ENCODE results near the gene KRT15. TPM values are rescaled to one million over a fixed set of nuclear protein-coding genes. Genes with fewer than 3 reads are reported as not detected.

The KRT15 gene
- polyA plus RNA-seq, 3 donors = 0.03 TPM; not detected in 2

DNA sequence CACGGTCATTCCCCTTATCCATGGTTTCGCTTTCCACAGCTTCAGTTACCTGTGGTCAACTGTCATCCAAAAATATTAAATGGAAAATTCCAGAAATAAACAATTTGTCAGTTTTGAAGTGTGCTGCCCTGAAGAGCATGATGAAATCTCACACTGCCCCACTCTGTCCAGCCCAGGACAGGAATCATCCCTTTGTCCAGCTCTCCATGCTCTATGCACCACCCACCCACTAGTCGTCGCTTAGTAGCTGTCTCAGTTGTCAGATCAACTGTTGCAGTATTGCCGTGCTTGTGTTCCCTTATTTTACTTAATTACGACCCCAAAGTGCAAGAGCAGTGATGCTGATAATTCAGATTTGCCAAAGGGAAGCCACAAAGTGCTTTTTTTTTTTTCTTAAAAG, 42.9 kb upstream of the KRT15 start:
- no peak overlapping the region for H3K4me3 Mint-ChIP-seq
- peaks cover 7 to 25% (median 11%) of the 10 kb centered on the region in 3 donors for H3K27me3 Mint-ChIP-seq (ENCODE audit: low read depth in 3 of 3)
- Histone ChIP-seq H3K27ac (ENCODE audit: low read depth in 1 of 2, low read length in 2 of 2) (no peak overlapping the region), H3K9ac (ENCODE audit: insufficient read depth, low read length, poor library complexity, severe bottlenecking) (no peak overlapping the region), H3K4me2 (replicated peaks; ENCODE audit: extremely low read depth, low read length, poor library complexity, severe bottlenecking) (no peak overlapping the region), H4K20me1 (ENCODE audit: insufficient read depth, low read length) (no peaks in the 10 kb centered on the region), H3K79me2 (ENCODE audit: insufficient read depth, low read length) (no peaks in the 10 kb centered on the region), H3K4me3 (replicated peaks in 1 of 3; ENCODE audit: low read depth in 2 of 3, low read length in 3 of 3) (no peak overlapping the region), H3K9me3 (replicated peaks in 1 of 2; ENCODE audit: control insufficient read depth in 1 of 2, insufficient read depth in 1 of 2, low read length in 2 of 2) (no peaks in the 10 kb centered on the region), H3K27me3 (ENCODE audit: control insufficient read depth in 2 of 2, insufficient read depth in 2 of 2, low read length in 2 of 2) (peaks cover 0 to 2% of the 10 kb centered on the region in 2 donors), H2AFZ (ENCODE audit: insufficient read depth, low read depth, low read length, poor library complexity, severe bottlenecking) (no peak overlapping the region), H3K4me1 (ENCODE audit: control insufficient read depth in 1 of 2, insufficient read depth in 2 of 2, low read length in 2 of 2) (no peaks in the 10 kb centered on the region), H3K36me3 (replicated peaks in 1 of 2; ENCODE audit: control insufficient read depth in 1 of 2, insufficient read depth in 2 of 2, low read length in 2 of 2) (no peaks in the 10 kb centered on the region)
- H3K36me3 Mint-ChIP-seq = no peaks in the 10 kb centered on the region
- H3K4me1 Mint-ChIP-seq = no peaks in the 10 kb centered on the region
- TF ChIP-seq, protein P1, sequence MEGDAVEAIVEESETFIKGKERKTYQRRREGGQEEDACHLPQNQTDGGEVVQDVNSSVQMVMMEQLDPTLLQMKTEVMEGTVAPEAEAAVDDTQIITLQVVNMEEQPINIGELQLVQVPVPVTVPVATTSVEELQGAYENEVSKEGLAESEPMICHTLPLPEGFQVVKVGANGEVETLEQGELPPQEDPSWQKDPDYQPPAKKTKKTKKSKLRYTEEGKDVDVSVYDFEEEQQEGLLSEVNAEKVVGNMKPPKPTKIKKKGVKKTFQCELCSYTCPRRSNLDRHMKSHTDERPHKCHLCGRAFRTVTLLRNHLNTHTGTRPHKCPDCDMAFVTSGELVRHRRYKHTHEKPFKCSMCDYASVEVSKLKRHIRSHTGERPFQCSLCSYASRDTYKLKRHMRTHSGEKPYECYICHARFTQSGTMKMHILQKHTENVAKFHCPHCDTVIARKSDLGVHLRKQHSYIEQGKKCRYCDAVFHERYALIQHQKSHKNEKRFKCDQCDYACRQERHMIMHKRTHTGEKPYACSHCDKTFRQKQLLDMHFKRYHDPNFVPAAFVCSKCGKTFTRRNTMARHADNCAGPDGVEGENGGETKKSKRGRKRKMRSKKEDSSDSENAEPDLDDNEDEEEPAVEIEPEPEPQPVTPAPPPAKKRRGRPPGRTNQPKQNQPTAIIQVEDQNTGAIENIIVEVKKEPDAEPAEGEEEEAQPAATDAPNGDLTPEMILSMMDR (IDR thresholded peaks at IDR 0.05) = no peak
- WGBS (ENCODE audit: insufficient coverage) = 76% methylated on average over 4 of the region's 6 CpGs
- DNase-seq = no peak
- H3K9me3 Mint-ChIP-seq = peaks cover 0 to 7% (median 0%) of the 10 kb centered on the region in 7 donors
- intact Hi-C loops (cut with micrococcal nuclease) = no loop called here
- no peak overlapping the region for H3K27ac Mint-ChIP-seq

DNA sequence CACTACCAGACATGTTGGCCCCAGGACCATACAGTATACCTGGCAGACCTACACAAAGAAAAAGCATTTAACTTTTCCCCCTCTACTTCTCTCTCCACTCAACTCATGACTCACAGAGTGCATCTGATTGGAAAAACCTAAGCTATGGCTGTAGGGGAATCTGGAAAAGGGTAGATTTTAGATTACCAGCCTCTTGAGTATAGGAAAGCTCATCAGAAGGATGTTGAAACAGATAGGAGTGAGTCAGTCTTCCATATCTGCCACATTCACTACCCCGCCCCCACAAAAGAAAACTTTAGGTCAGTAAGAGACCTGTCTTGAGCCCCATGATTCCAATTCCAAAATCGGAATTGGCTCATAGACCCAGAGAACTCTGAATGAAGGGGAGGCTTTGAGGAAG, 40.9 kb upstream of the KRT15 start:
- no peaks in the 10 kb centered on the region for H3K9me3 ChIP-seq (replicated peaks in 1 of 2; ENCODE audit: control insufficient read depth in 1 of 2, insufficient read depth in 1 of 2, low read length in 2 of 2)
- Mint-ChIP-seq H3K36me3 (no peaks in the 10 kb centered on the region), H3K27me3 (ENCODE audit: low read depth in 3 of 3) (peaks cover 7 to 23% (median 11%) of the 10 kb centered on the region in 3 donors), H3K4me1 (no peaks in the 10 kb centered on the region), H3K9me3 (no peaks in the 10 kb centered on the region), H3K27ac (no peak overlapping the region), H3K4me3 (no peak overlapping the region)
- no peak overlapping the region for H3K27ac ChIP-seq (ENCODE audit: low read depth in 1 of 2, low read length in 2 of 2)
- TF ChIP-seq, protein P1 (IDR thresholded peaks at IDR 0.05) = no peak
- no peaks in the 10 kb centered on the region for H3K79me2 ChIP-seq (ENCODE audit: insufficient read depth, low read length)
- intact Hi-C loops (cut with micrococcal nuclease) = no loop called here
- H3K36me3 ChIP-seq (replicated peaks in 1 of 2; ENCODE audit: control insufficient read depth in 1 of 2, insufficient read depth in 2 of 2, low read length in 2 of 2) = no peaks in the 10 kb centered on the region
- no peak overlapping the region for H3K9ac ChIP-seq (ENCODE audit: insufficient read depth, low read length, poor library complexity, severe bottlenecking)
- no peak for DNase-seq
- no CpG with 5 or more reads among the region's 2 CpGs for WGBS (ENCODE audit: insufficient coverage)
- H2AFZ ChIP-seq (ENCODE audit: insufficient read depth, low read depth, low read length, poor library complexity, severe bottlenecking) = no peak overlapping the region
- H3K27me3 ChIP-seq (ENCODE audit: control insufficient read depth in 2 of 2, insufficient read depth in 2 of 2, low read length in 2 of 2) = peaks cover 2% of the 10 kb centered on the region in 2 donors
- H3K4me1 ChIP-seq (ENCODE audit: control insufficient read depth in 1 of 2, insufficient read depth in 2 of 2, low read length in 2 of 2) = no peaks in the 10 kb centered on the region
- no peak overlapping the region for H3K4me3 ChIP-seq (replicated peaks in 1 of 3; ENCODE audit: low read depth in 2 of 3, low read length in 3 of 3)
- no peaks in the 10 kb centered on the region for H4K20me1 ChIP-seq (ENCODE audit: insufficient read depth, low read length)
- no peak overlapping the region for H3K4me2 ChIP-seq (replicated peaks; ENCODE audit: extremely low read depth, low read length, poor library complexity, severe bottlenecking)
